HG03108 (cell line): ENCODE data around the gene PFKFB3.
A peak's percentile ranks its signal among the peaks of the same experiment; 100 is the strongest.

ENCODE experiments used
- ATAC-seq: cut with Tn5 transposase; IDR thresholded peaks from one replicate; pipeline ENCODE4 v1.9.1; 2021; ENCODE audit warnings: moderate library complexity; ENCODE audit not compliant: unreplicated experiment

PFKFB3 gene

DNA sequence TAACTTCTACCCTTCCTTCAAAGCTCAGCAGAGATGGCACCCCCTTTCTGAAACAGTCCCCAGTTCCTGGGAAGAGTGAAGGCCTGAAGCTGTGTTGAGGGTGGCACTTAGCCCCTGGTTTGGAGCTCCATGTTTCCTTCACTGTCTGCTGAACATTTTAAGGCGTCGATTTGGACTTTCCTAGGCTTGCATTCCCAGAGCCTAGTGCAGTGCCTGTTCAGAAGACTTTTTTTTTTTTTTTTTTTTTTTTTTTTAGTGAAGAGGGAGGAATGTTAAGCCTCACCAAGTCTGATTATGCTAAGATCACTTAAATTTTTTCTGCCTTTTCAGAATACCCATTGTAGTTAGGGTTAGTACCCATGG is 97.0 kb downstream of the PFKFB3 start:
- ATAC-seq, result no peak

DNA sequence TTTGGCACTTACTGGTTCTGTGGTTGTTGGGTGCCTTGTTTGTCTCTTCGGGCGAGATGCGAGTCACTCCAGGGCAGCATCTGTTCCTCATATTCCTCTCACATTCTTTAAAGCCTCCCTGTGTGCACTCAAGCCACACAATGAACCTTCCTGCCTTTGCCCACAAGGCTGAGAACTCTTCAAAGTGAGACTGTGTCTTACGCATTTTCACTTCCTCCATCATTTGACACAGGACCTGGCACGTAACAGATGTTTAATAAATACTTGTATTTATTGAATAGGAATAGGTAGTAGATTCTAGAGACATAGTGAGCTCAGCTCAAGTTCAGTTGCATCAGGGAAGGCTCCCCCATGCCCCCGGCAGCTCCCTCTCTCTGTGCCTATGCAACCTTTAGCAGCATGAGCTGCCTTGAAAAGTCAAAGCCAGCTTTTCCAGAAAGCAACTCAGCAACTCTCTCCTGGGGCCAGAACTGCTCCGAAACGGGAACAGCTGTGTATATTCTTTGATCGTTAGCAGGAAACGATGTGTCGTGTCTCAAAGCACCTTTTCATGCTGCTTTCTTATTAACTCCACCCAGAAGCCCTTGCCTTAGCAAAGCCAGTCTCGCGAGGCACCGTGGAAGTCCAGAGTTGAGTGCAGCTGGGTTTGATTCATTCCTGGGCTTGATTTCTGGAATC is 97.5 kb downstream of the PFKFB3 start:
- ATAC-seq, result peak; percentile 78

GRCh38 chr10:6300784-6301460 is 98.2 kb downstream of the PFKFB3 start:
- no peak for ATAC-seq

DNA sequence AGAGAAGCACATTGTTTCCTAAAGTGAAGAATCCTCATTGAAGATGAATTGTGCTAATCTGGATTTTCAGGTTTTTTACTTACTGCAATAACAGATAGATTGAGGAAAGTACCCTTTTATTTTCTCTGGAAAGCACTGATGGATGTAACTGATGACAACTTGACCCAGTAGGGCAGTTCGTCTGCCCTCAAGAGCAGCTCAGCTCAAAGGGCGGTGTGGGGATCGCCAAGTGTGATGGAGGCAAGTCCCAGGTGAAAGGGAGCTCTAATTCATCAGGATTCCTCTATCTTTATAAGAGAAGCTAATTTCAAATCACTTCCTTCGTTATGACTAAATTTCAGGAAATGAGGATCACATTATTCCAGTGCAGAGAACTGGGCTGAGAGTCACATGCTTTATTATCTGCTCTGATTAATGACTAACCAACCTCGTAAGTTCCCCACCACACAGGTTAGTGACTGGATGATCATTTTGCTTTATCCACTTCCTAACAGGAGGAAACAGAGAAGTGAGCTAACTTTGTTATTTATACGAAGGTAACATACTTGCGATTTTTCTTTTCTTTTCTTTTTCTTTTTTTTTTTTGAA is 98.8 kb downstream of the PFKFB3 start:
- ATAC-seq, result no peak
